SK-N-SH (cell line): ENCODE data around the gene TAOK3.

Experiments used
- GABPA ChIP-seq: IDR thresholded peaks from 2 replicates; pipeline ENCODE4 v1.4.0; 2012; ENCODE audit warnings: low read depth, mild to moderate bottlenecking
- RAD21 ChIP-seq: IDR thresholded peaks from 2 replicates; pipeline ENCODE4 v1.6.1; 2012; ENCODE audit warnings: mild to moderate bottlenecking, low read length
- TF ChIP-seq, protein P1 (sequence below): IDR thresholded peaks from 2 replicates; pipeline ENCODE4 v1.4.0; 2012; ENCODE audit warnings: low read depth, borderline replicate concordance
- TF ChIP-seq, protein P2 (sequence below): fragments of 200-600 bp; sonication (generic); IDR thresholded peaks from 2 replicates; pipeline ENCODE4 v1.6.1; 2017; ENCODE audit warnings: antibody characterized with exemption, mild to moderate bottlenecking, moderate library complexity

GRCh38 chr12:118417942-118418341 lies 45.2 kb upstream of the TAOK3 start:
- no peak for TF ChIP-seq RAD21
- TF ChIP-seq, protein P1, sequence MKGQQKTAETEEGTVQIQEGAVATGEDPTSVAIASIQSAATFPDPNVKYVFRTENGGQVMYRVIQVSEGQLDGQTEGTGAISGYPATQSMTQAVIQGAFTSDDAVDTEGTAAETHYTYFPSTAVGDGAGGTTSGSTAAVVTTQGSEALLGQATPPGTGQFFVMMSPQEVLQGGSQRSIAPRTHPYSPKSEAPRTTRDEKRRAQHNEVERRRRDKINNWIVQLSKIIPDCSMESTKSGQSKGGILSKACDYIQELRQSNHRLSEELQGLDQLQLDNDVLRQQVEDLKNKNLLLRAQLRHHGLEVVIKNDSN: no peak
- TF ChIP-seq GABPA: no peak
- TF ChIP-seq, protein P2, sequence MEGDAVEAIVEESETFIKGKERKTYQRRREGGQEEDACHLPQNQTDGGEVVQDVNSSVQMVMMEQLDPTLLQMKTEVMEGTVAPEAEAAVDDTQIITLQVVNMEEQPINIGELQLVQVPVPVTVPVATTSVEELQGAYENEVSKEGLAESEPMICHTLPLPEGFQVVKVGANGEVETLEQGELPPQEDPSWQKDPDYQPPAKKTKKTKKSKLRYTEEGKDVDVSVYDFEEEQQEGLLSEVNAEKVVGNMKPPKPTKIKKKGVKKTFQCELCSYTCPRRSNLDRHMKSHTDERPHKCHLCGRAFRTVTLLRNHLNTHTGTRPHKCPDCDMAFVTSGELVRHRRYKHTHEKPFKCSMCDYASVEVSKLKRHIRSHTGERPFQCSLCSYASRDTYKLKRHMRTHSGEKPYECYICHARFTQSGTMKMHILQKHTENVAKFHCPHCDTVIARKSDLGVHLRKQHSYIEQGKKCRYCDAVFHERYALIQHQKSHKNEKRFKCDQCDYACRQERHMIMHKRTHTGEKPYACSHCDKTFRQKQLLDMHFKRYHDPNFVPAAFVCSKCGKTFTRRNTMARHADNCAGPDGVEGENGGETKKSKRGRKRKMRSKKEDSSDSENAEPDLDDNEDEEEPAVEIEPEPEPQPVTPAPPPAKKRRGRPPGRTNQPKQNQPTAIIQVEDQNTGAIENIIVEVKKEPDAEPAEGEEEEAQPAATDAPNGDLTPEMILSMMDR: no peak
